ENCODE data around the gene RANGAP1.

Gene RANGAP1

GRCh38 chr22:41250127-41250526 lies 35.9 kb downstream of the RANGAP1 start:
- Mint-ChIP-seq H3K27me3 (no peaks in the 10 kb centered on the region), H3K9me3 (no peaks in the 10 kb centered on the region), H3K36me3 (peaks cover 3% of the 10 kb centered on the region), H3K4me1 (no peaks in the 10 kb centered on the region), H3K4me3 (no peak overlapping the region), H3K27ac (no peak overlapping the region)

GRCh38 chr22:41249442-41249841 lies 36.5 kb downstream of the RANGAP1 start:
- Mint-ChIP-seq H3K4me3 (no peak overlapping the region), H3K27ac (no peak overlapping the region), H3K9me3 (no peaks in the 10 kb centered on the region), H3K4me1 (no peaks in the 10 kb centered on the region), H3K27me3 (no peaks in the 10 kb centered on the region), H3K36me3 (peaks cover 3% of the 10 kb centered on the region)

GRCh38 chr22:41248758-41249157 lies 37.2 kb downstream of the RANGAP1 start:
- H3K27ac Mint-ChIP-seq, result no peak overlapping the region
- no peaks in the 10 kb centered on the region for H3K4me1 Mint-ChIP-seq
- H3K36me3 Mint-ChIP-seq, result peaks cover 5% of the 10 kb centered on the region

GRCh38 chr22:41248314-41248713 lies 37.7 kb downstream of the RANGAP1 start:
- Mint-ChIP-seq H3K27me3 (no peaks in the 10 kb centered on the region), H3K9me3 (no peaks in the 10 kb centered on the region), H3K4me3 (no peak overlapping the region), H3K4me1 (no peaks in the 10 kb centered on the region), H3K36me3 (peaks cover 5% of the 10 kb centered on the region), H3K27ac (no peak overlapping the region)

More at GRCh38 chr22:41248758-41249157, 37.2 kb downstream of the RANGAP1 start:
- Mint-ChIP-seq H3K27me3 (no peaks in the 10 kb centered on the region), H3K9me3 (no peaks in the 10 kb centered on the region), H3K4me3 (no peak overlapping the region)

GRCh38 chr22:41247703-41248102 lies 38.3 kb downstream of the RANGAP1 start:
- Mint-ChIP-seq H3K9me3 (no peaks in the 10 kb centered on the region), H3K36me3 (peaks cover 5% of the 10 kb centered on the region), H3K4me1 (no peaks in the 10 kb centered on the region), H3K27me3 (no peaks in the 10 kb centered on the region), H3K27ac (no peak overlapping the region), H3K4me3 (no peak overlapping the region)

GRCh38 chr22:41245917-41246499 lies 40.0 kb downstream of the RANGAP1 start:
- no peaks in the 10 kb centered on the region for H3K27me3 Mint-ChIP-seq
- H3K36me3 Mint-ChIP-seq, result peaks cover 5% of the 10 kb centered on the region
- H3K9me3 Mint-ChIP-seq, result no peaks in the 10 kb centered on the region
- no peaks in the 10 kb centered on the region for H3K4me1 Mint-ChIP-seq
- H3K27ac Mint-ChIP-seq, result no peak overlapping the region
- H3K4me3 Mint-ChIP-seq, result no peak overlapping the region

- Mint-ChIP-seq H3K27ac (peak overlapping the region; percentile 51), H3K4me1 (peaks cover 4% of the 10 kb centered on the region), H3K4me3 (no peak overlapping the region), H3K9me3 (no peaks in the 10 kb centered on the region), H3K27me3 (no peaks in the 10 kb centered on the region), H3K36me3 (peaks cover 5% of the 10 kb centered on the region)
Measured at GRCh38 chr22:41243361-41243760, 42.6 kb downstream of the RANGAP1 start.

- H3K4me3 Mint-ChIP-seq, result no peak overlapping the region
- H3K27ac Mint-ChIP-seq, result no peak overlapping the region
- H3K9me3 Mint-ChIP-seq, result no peaks in the 10 kb centered on the region
- H3K4me1 Mint-ChIP-seq, result peaks cover 4% of the 10 kb centered on the region
- no peaks in the 10 kb centered on the region for H3K27me3 Mint-ChIP-seq
- peaks cover 2% of the 10 kb centered on the region for H3K36me3 Mint-ChIP-seq
Measured at GRCh38 chr22:41242396-41243117, 43.4 kb downstream of the RANGAP1 start.

GRCh38 chr22:41241133-41241676 lies 44.8 kb downstream of the RANGAP1 start:
- no peak overlapping the region for H3K4me3 Mint-ChIP-seq
- H3K27me3 Mint-ChIP-seq, result no peaks in the 10 kb centered on the region
- H3K36me3 Mint-ChIP-seq, result peaks cover 1% of the 10 kb centered on the region
- H3K27ac Mint-ChIP-seq, result no peak overlapping the region
- peaks cover 4% of the 10 kb centered on the region for H3K4me1 Mint-ChIP-seq
- no peaks in the 10 kb centered on the region for H3K9me3 Mint-ChIP-seq

- Mint-ChIP-seq H3K27me3 (no peaks in the 10 kb centered on the region), H3K27ac (no peak within 1 kb of the TSS), H3K36me3 (peaks cover 1% of the 10 kb centered on the region), H3K9me3 (no peaks in the 10 kb centered on the region), H3K4me3 (no peak within 1 kb of the TSS), H3K4me1 (peaks cover 4% of the 10 kb centered on the region)
Measured at GRCh38 chr22:41240377-41241132, 45.4 kb downstream of the RANGAP1 start, which contains the start of gene CHADL. Gene CHADL (minus strand): TSS chr22:41240931. CDS start chr22:41240881, 50 bp downstream.

GRCh38 chr22:41239443-41240128 lies 46.4 kb downstream of the RANGAP1 start:
- Mint-ChIP-seq H3K4me1 (peaks cover 4% of the 10 kb centered on the region), H3K27me3 (no peaks in the 10 kb centered on the region), H3K36me3 (peaks cover 1% of the 10 kb centered on the region), H3K4me3 (no peak overlapping the region), H3K9me3 (no peaks in the 10 kb centered on the region), H3K27ac (no peak overlapping the region)

GRCh38 chr22:41238570-41239442 lies 47.2 kb downstream of the RANGAP1 start:
- Mint-ChIP-seq H3K9me3 (no peaks in the 10 kb centered on the region), H3K4me3 (peak overlapping the region; percentile 72), H3K4me1 (peaks cover 4% of the 10 kb centered on the region), H3K36me3 (no peaks in the 10 kb centered on the region), H3K27ac (peak overlapping the region; percentile 87), H3K27me3 (no peaks in the 10 kb centered on the region)

- Mint-ChIP-seq H3K27me3 (no peaks in the 10 kb centered on the region), H3K36me3 (no peaks in the 10 kb centered on the region), H3K4me3 (peak overlapping the region; percentile 62), H3K9me3 (no peaks in the 10 kb centered on the region), H3K4me1 (peaks cover 4% of the 10 kb centered on the region), H3K27ac (no peak overlapping the region)
Measured at GRCh38 chr22:41237707-41238569, 48.0 kb downstream of the RANGAP1 start.
